Measurements from ENCODE around the gene XPNPEP2. TPM values are rescaled to one million over a fixed set of nuclear protein-coding genes. Genes with fewer than 3 reads are reported as not detected.

The XPNPEP2 gene
- total RNA-seq, 4 donors from 2014 or later: 3.2 to 52.0 (median 34.1) TPM

DNA sequence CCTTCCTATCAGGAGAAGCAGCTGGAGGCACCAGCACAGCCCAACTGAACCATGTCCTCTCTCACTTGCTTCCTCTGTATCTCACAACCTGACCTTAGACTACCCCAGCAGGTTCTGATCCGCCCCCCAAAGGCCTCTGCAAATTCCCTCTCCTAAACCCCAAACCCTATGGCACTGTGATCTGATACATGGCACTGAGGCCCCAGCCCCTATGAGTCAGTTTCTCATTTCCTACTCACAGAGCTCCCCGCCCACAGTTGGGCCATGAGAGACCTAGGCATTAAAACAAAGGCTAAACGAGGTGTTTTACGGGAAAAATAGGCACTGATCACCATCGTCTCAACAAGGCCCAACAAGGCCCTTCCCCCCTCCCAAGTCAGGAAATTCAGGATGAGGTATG lies 60.1 kb downstream of the XPNPEP2 start:
- in situ Hi-C loops (cut with MboI; ENCODE audit: low pct_ligation_motif_present in 1 of 4, low pct_unique_long_range_greater_than_20kb in 1 of 4, low sequenced_read_pairs in 3 of 4): no loop called here
- TF ChIP-seq POLR2A (IDR thresholded peaks at IDR 0.05) (no peak), POLR2AphosphoS5 (IDR thresholded peaks at IDR 0.05) (no peak), CTCF (IDR thresholded peaks at IDR 0.05) (no peak), EP300 (IDR thresholded peaks at IDR 0.05; ENCODE audit: low read depth) (no peak)
- Histone ChIP-seq H3K4me3 (no peak overlapping the region), H3K4me1 (no peaks in the 10 kb centered on the region), H3K9me3 (no peaks in the 10 kb centered on the region), H3K27me3 (no peaks in the 10 kb centered on the region), H3K27ac (no peak overlapping the region), H3K36me3 (no peaks in the 10 kb centered on the region)
- no peak for DNase-seq
- 74% methylated on average over 5 of the region's 5 CpGs; no CpG with 5 or more reads in 1 of the 2 donors for WGBS, 2 donors (ENCODE audit: low coverage in 1 of 2)
- intact Hi-C loops (cut with DNase I; ENCODE audit: low total_unique reads): no loop called here

- Histone ChIP-seq H3K9me3 (no peaks in the 10 kb centered on the region), H3K36me3 (no peaks in the 10 kb centered on the region), H3K27me3 (no peaks in the 10 kb centered on the region), H3K4me1 (no peaks in the 10 kb centered on the region), H3K27ac (no peak overlapping the region), H3K4me3 (no peak overlapping the region)
- WGBS, 2 donors (ENCODE audit: low coverage in 1 of 2): 71 to 88% methylated on average over 4 of the region's 4 CpGs
- TF ChIP-seq EP300 (IDR thresholded peaks at IDR 0.05; ENCODE audit: low read depth): no peak
- no peak for TF ChIP-seq CTCF (IDR thresholded peaks at IDR 0.05)
- no peak for DNase-seq
- intact Hi-C loops (cut with DNase I; ENCODE audit: low total_unique reads) (no loop called here), in situ Hi-C loops (cut with MboI; ENCODE audit: low pct_ligation_motif_present in 1 of 4, low pct_unique_long_range_greater_than_20kb in 1 of 4, low sequenced_read_pairs in 3 of 4) (no loop called here)
These were observed 61.4 kb downstream of the XPNPEP2 start for GRCh38 chrX:129800186-129800585.

DNA sequence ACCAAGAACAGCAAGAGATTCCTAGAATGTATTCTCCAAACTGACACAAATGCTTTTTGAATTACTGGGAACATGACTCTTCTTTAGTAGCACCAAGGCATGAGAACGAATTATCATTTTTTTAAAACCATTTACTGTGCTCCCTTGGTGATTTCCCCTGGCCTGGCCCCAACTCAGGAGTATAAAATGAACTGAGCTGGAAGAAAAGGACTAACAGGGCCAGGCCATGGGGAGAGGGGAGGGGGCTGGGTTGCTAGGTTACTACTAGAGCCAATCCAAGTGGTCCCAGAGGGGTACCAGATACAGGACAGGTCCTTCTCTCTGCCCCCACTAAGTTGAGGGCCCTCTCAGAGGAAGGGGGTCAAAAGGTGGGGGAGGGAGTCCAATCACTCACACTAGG lies 64.1 kb downstream of the XPNPEP2 start:
- no peaks in the 10 kb centered on the region for H3K27me3 ChIP-seq
- in situ Hi-C loops (cut with MboI; ENCODE audit: low pct_ligation_motif_present in 1 of 4, low pct_unique_long_range_greater_than_20kb in 1 of 4, low sequenced_read_pairs in 3 of 4): no loop called here
- H3K9me3 ChIP-seq: no peaks in the 10 kb centered on the region
- no peak overlapping the region for H3K4me3 ChIP-seq
- H3K36me3 ChIP-seq: no peaks in the 10 kb centered on the region
- intact Hi-C loops (cut with DNase I; ENCODE audit: low total_unique reads): no loop called here
- no peak for DNase-seq
- no peak overlapping the region for H3K27ac ChIP-seq
- TF ChIP-seq POLR2A (IDR thresholded peaks at IDR 0.05) (no peak), CTCF (IDR thresholded peaks at IDR 0.05) (no peak), EP300 (IDR thresholded peaks at IDR 0.05; ENCODE audit: low read depth) (no peak), POLR2AphosphoS5 (IDR thresholded peaks at IDR 0.05) (no peak)
- WGBS, 2 donors (ENCODE audit: low coverage in 1 of 2): 38% methylated on average over 1 of the region's 1 CpG; no CpG with 5 or more reads in 1 of the 2 donors
- no peaks in the 10 kb centered on the region for H3K4me1 ChIP-seq

GRCh38 chrX:129804806-129805205 lies 66.0 kb downstream of the XPNPEP2 start:
- Histone ChIP-seq H3K27me3 (no peaks in the 10 kb centered on the region), H3K36me3 (no peaks in the 10 kb centered on the region), H3K27ac (no peak overlapping the region), H3K4me3 (no peak overlapping the region), H3K9me3 (no peaks in the 10 kb centered on the region), H3K4me1 (no peaks in the 10 kb centered on the region)
- WGBS, 2 donors (ENCODE audit: low coverage in 1 of 2): 93% methylated on average over 4 of the region's 4 CpGs; no CpG with 5 or more reads in 1 of the 2 donors
- in situ Hi-C loops (cut with MboI; ENCODE audit: low pct_ligation_motif_present in 1 of 4, low pct_unique_long_range_greater_than_20kb in 1 of 4, low sequenced_read_pairs in 3 of 4) (no loop called here), intact Hi-C loops (cut with DNase I; ENCODE audit: low total_unique reads) (no loop called here)
- DNase-seq: no peak
- TF ChIP-seq CTCF (IDR thresholded peaks at IDR 0.05): no peak
- no peak for TF ChIP-seq EP300 (IDR thresholded peaks at IDR 0.05; ENCODE audit: low read depth)
- no peak for TF ChIP-seq POLR2AphosphoS5 (IDR thresholded peaks at IDR 0.05)
- no peak for TF ChIP-seq POLR2A (IDR thresholded peaks at IDR 0.05)
